Mononuclear cell (primary cell): Measurements from ENCODE around the gene HNRNPA0. TPM values are rescaled to one million over a fixed set of nuclear protein-coding genes. Genes with fewer than 3 reads are reported as not detected.

Source experiments
- total RNA-seq: library from RNA; depleted of rRNA; stranded (reverse); fragments of >200 nt; gene quantifications from one replicate; pipeline ENCODE4 v1.2.3, GENCODE V29; 2012

Gene HNRNPA0
- total RNA-seq, 1 donor = 17.3 TPM

Other genes starting within 250 kb of the HNRNPA0 start
- gene KLHL3, start 18.3 kb downstream of the HNRNPA0 start, total RNA-seq = 9.3 TPM
- gene MYOT, start 113.5 kb upstream of the HNRNPA0 start, total RNA-seq = not detected
- not detected for gene PKD2L2, start 135.1 kb upstream of the HNRNPA0 start, total RNA-seq